Left colon (tissue), 2 donors: Measurements from ENCODE around the gene ANP32E. TPM values are rescaled to one million over a fixed set of nuclear protein-coding genes. Genes with fewer than 3 reads are reported as not detected.
"Not testable (repeated sequence)": the region's sequence is repeated elsewhere in the genome, so short reads cannot be mapped to it uniquely, and the experiment has no call there.

Experiments
- ATAC-seq: fragments of 200-7000 bp; cut with Tn5 transposase; one replicate; pipeline ENCODE4 v1.9.1; 2020; ENCODE audit warnings: mild to moderate bottlenecking, moderate library complexity
- DNase-seq, 2 donors: peaks; one replicate each; pipeline ENCODE4 v3.0.0-alpha.2; 2020
- intact Hi-C, 2 donors: fragments of 100-400 bp; cut with DNase I in 1 of 2; cut with micrococcal nuclease in 1 of 2; formaldehyde crosslinking; loops; one replicate each; pipeline versions ENCODE4 v1.11.2 to v1.14.0; 2022; cut with DNase I, micrococcal nuclease
- total RNA-seq, 2 donors: library from RNA; stranded (reverse); fragmentation: NEBNext Ultra II Directional; extraction: Animal tissue kit (Norgen Biotek cat#: 25700); gene quantifications; one replicate each; pipeline ENCODE4 v1.2.1, GENCODE V29; 2021
- donor health status: DM: no; HTN: no; CAD: no.
- donor health status: DM: yes; HTN: yes; CAD: no.

The ANP32E gene
- total RNA-seq, 2 donors from 2014 or later: 10.5 to 13.6 TPM

GRCh38 chr1:150224983-150225382, 10.9 kb downstream of the ANP32E start:
- intact Hi-C loops: no loop called here
- ATAC-seq (no peak), DNase-seq (no peak)

- intact Hi-C loops: no loop called here
- ATAC-seq (peak; percentile 44), DNase-seq (no peak)
Observed at GRCh38 chr1:150221552-150221951, 14.4 kb downstream of the ANP32E start.

- ATAC-seq, DNase-seq, intact Hi-C loops: not testable (repeated sequence)
Observed at GRCh38 chr1:150215855-150216254, 20.1 kb downstream of the ANP32E start.

GRCh38 chr1:150214099-150214756, 21.7 kb downstream of the ANP32E start:
- DNase-seq, intact Hi-C loops, ATAC-seq: not testable (repeated sequence)

GRCh38 chr1:150213170-150214098, 22.5 kb downstream of the ANP32E start:
- intact Hi-C loops: no loop called here
- ATAC-seq (peak; percentile 96), DNase-seq (peak; percentile 95)

- intact Hi-C loops: no loop called here
- no peak for DNase-seq
- no peak for ATAC-seq
Observed at GRCh38 chr1:150212070-150212469, 23.8 kb downstream of the ANP32E start.

GRCh38 chr1:150210706-150211105, 25.2 kb downstream of the ANP32E start:
- intact Hi-C loops: no loop called here
- DNase-seq: no peak
- ATAC-seq: no peak

- no peak for ATAC-seq
- intact Hi-C loops: no loop called here
Observed at GRCh38 chr1:150210091-150210490, 25.8 kb downstream of the ANP32E start.

GRCh38 chr1:150208460-150208859, 27.5 kb downstream of the ANP32E start:
- intact Hi-C loops, DNase-seq, ATAC-seq: not testable (repeated sequence)

More at GRCh38 chr1:150210091-150210490, 25.8 kb downstream of the ANP32E start:
- no peak for DNase-seq

GRCh38 chr1:150207281-150207971, 28.5 kb downstream of the ANP32E start:
- no peak for DNase-seq
- intact Hi-C loops: no loop called here
- ATAC-seq: peak; percentile 92

- ATAC-seq (no peak), DNase-seq (no peak)
- intact Hi-C loops: no loop called here
Observed at GRCh38 chr1:150196417-150196816, 39.5 kb downstream of the ANP32E start.

GRCh38 chr1:150194381-150195031, 41.4 kb downstream of the ANP32E start:
- DNase-seq: no peak
- intact Hi-C loops: no loop called here
- ATAC-seq: no peak

GRCh38 chr1:150192012-150192411, 43.9 kb downstream of the ANP32E start:
- DNase-seq (no peak), ATAC-seq (no peak)
- intact Hi-C loops: no loop called here

GRCh38 chr1:150187560-150187931, 48.4 kb downstream of the ANP32E start:
- DNase-seq (no peak), ATAC-seq (peak; percentile 22)
- intact Hi-C loops: no loop called here

GRCh38 chr1:150186789-150187559, 48.9 kb downstream of the ANP32E start:
- intact Hi-C loops: no loop called here
- ATAC-seq: peak; percentile 73
- DNase-seq: no peak

- intact Hi-C loops, DNase-seq, ATAC-seq: not testable (repeated sequence)
Observed at GRCh38 chr1:150186438-150186788, 49.5 kb downstream of the ANP32E start.

GRCh38 chr1:150185481-150185880, 50.4 kb downstream of the ANP32E start:
- ATAC-seq (no peak), DNase-seq (no peak)
- intact Hi-C loops: no loop called here

- intact Hi-C loops: no loop called here
- no peak for DNase-seq
- no peak for ATAC-seq
Observed at GRCh38 chr1:150183061-150183460, 52.9 kb downstream of the ANP32E start.
